Neural cell (in vitro differentiated cells): ENCODE measurements around the gene ADAM10. TPM values are rescaled to one million over a fixed set of nuclear protein-coding genes. Genes with fewer than 3 reads are reported as not detected.

Experiments
- H2AFZ ChIP-seq: fragments of 200-600, 300-800 bp; sonication (generic), shearing (Covaris generic); 2 replicates; pipeline ENCODE4 v1.6.0; 2014; ENCODE audit warnings: low read depth, mild to moderate bottlenecking, antibody characterized with exemption, low read length, moderate library complexity
- H3F3A ChIP-seq: fragments of 200-600 bp; shearing (Covaris generic); 2 replicates; pipeline ENCODE4 v1.6.1; 2016; ENCODE audit warnings: mild to moderate bottlenecking, moderate library complexity, mixed read lengths, antibody characterized with exemption, low read length; ENCODE audit not compliant: insufficient read depth, poor library complexity, severe bottlenecking
- H3K27ac ChIP-seq: fragments of 200-600, 300-800 bp; sonication (generic), shearing (Covaris generic); 2 replicates; pipeline ENCODE4 v1.5.1; 2014; ENCODE audit warnings: mild to moderate bottlenecking, low read length, moderate library complexity
- H3K27me3 ChIP-seq: fragments of 300-800, 200-600 bp; sonication (generic), shearing (Covaris generic); 2 replicates; pipeline ENCODE4 v1.6.0; 2014; ENCODE audit warnings: mild to moderate bottlenecking, low read depth, low read length, moderate library complexity; ENCODE audit not compliant: insufficient read depth
- H3K36me3 ChIP-seq: fragments of 300-800, 200-600 bp; sonication (generic), shearing (Covaris generic); 2 replicates; pipeline ENCODE4 v1.5.1; 2014; ENCODE audit warnings: mild to moderate bottlenecking, antibody characterized with exemption, low read length, moderate library complexity; ENCODE audit not compliant: insufficient read depth
- H3K4me2 ChIP-seq: fragments of 300-800, 200-600 bp; sonication (generic), shearing (Covaris generic); 2 replicates; pipeline ENCODE4 v1.6.0; 2014; ENCODE audit warnings: mild to moderate bottlenecking, low read length
- H3K4me3 ChIP-seq: fragments of 300-800, 200-600 bp; sonication (generic), shearing (Covaris generic); 2 replicates; pipeline ENCODE4 v1.5.1; 2014; ENCODE audit warnings: mild to moderate bottlenecking, low read length, moderate library complexity
- H3K79me2 ChIP-seq: fragments of 200-600 bp; shearing (Covaris generic); replicated peaks from 2 replicates; pipeline ENCODE4 v1.6.0; 2014; ENCODE audit warnings: mild to moderate bottlenecking, low read length, moderate library complexity; ENCODE audit not compliant: insufficient read depth
- H3K9ac ChIP-seq: fragments of 300-800, 200-600 bp; sonication (generic), shearing (Covaris generic); 2 replicates; pipeline ENCODE4 v1.6.1; 2016; ENCODE audit warnings: mild to moderate bottlenecking, low read length, mixed read lengths
- H3K9me2 ChIP-seq: fragments of 200-600 bp; shearing (Covaris generic); 2 replicates; pipeline ENCODE4 v1.6.1; 2016; ENCODE audit warnings: mild to moderate bottlenecking, low read length, mixed read lengths; ENCODE audit not compliant: insufficient read depth
- H3K9me3 ChIP-seq: fragments of 200-600, 300-800 bp; sonication (generic), shearing (Covaris generic); 2 replicates; pipeline ENCODE4 v1.6.1; 2016; ENCODE audit warnings: mild to moderate bottlenecking, mixed run types, low read length, moderate library complexity, mixed read lengths
- H4K20me1 ChIP-seq: fragments of 200-600 bp; shearing (Covaris generic); 2 replicates; pipeline ENCODE4 v1.6.1; 2016; ENCODE audit warnings: mild to moderate bottlenecking, mixed run types; ENCODE audit not compliant: insufficient read depth
- EP300 ChIP-seq: fragments of 450-650 bp; conservative IDR thresholded peaks from 2 replicates; pipeline ENCODE4 v1.6.1; 2014; ENCODE audit warnings: antibody characterized with exemption, mild to moderate bottlenecking, moderate library complexity; ENCODE audit not compliant: poor library complexity, severe bottlenecking
- EZH2 ChIP-seq: fragments of 200-600, 300-800 bp; shearing (Covaris generic), sonication (generic); IDR thresholded peaks from 2 replicates; pipeline ENCODE4 v1.6.1; 2014; ENCODE audit warnings: antibody characterized with exemption, low read length, borderline replicate concordance, mild to moderate bottlenecking; ENCODE audit not compliant: insufficient read depth, poor library complexity, severe bottlenecking
- MXI1 ChIP-seq: fragments of 450-650 bp; conservative IDR thresholded peaks from 2 replicates; pipeline ENCODE4 v1.6.1; 2014; ENCODE audit warnings: antibody characterized with exemption, mild to moderate bottlenecking; ENCODE audit not compliant: poor library complexity, severe bottlenecking
- POLR2AphosphoS5 ChIP-seq: IDR thresholded peaks from 2 replicates; pipeline ENCODE4 v1.6.1; 2012
- RAD21 ChIP-seq: fragments of 450-650 bp; conservative IDR thresholded peaks from 2 replicates; pipeline ENCODE4 v1.6.1; 2014; ENCODE audit warnings: antibody characterized with exemption, mild to moderate bottlenecking, moderate library complexity
- SMC3 ChIP-seq: fragments of 450-650 bp; conservative IDR thresholded peaks from 2 replicates; pipeline ENCODE4 v1.6.1; 2014; ENCODE audit warnings: antibody characterized with exemption, mild to moderate bottlenecking, moderate library complexity; ENCODE audit not compliant: poor library complexity
- TAF1 ChIP-seq: IDR thresholded peaks from 2 replicates; pipeline ENCODE4 v1.6.1; 2012; ENCODE audit warnings: low read depth
- polyA plus RNA-seq: library from polyadenylated mRNA; depleted of rRNA; stranded (reverse); fragments of >200 nt; gene quantifications from 2 replicates; pipeline ENCODE4 v1.2.3, GENCODE V29; 2014
- TF ChIP-seq, protein P1 (sequence below): IDR thresholded peaks from 2 replicates; pipeline ENCODE4 v1.6.1; 2012; ENCODE audit warnings: borderline replicate concordance
- TF ChIP-seq, protein P2 (sequence below): fragments of 450-650 bp; IDR thresholded peaks from 2 replicates; pipeline ENCODE4 v1.5.1; 2014; ENCODE audit warnings: antibody characterized with exemption, mild to moderate bottlenecking, moderate library complexity; ENCODE audit not compliant: poor library complexity, severe bottlenecking

ADAM10 gene
- polyA plus RNA-seq, 1 donor from 2014 or later, result 66.3 TPM

DNA sequence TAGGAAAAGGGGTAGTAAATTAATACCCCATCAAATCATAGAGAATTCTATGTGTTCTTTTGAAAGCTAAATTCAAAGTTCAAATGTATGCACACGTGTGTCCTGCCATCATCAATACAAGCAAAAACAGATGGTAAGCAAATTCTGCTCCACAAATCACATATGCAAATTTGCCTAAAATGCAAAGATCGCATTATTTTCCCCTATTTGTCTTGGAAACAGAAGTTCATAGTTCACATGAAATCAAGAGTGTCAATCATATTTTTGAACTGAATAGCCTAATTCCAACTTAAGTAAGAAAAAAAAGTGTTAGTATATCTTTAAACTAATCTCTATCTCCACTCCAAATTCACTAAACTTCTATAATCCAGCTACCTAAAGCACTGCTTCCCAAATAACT is 8.5 kb downstream of the ADAM10 start:
- no peaks in the 10 kb centered on the region for H3K9me3 ChIP-seq
- H3K9me2 ChIP-seq, result no peaks in the 10 kb centered on the region
- no peaks in the 10 kb centered on the region for H3K27me3 ChIP-seq
- no peak overlapping the region for H3K4me3 ChIP-seq
- H3K4me2 ChIP-seq, result no peak overlapping the region
- no peaks in the 10 kb centered on the region for H3F3A ChIP-seq
- no peaks in the 10 kb centered on the region for H4K20me1 ChIP-seq
- TF ChIP-seq EP300 (no peak), RAD21 (no peak), MXI1 (no peak), SMC3 (no peak), EZH2 (no peak), TAF1 (no peak), POLR2AphosphoS5 (no peak)
- TF ChIP-seq, protein P1, sequence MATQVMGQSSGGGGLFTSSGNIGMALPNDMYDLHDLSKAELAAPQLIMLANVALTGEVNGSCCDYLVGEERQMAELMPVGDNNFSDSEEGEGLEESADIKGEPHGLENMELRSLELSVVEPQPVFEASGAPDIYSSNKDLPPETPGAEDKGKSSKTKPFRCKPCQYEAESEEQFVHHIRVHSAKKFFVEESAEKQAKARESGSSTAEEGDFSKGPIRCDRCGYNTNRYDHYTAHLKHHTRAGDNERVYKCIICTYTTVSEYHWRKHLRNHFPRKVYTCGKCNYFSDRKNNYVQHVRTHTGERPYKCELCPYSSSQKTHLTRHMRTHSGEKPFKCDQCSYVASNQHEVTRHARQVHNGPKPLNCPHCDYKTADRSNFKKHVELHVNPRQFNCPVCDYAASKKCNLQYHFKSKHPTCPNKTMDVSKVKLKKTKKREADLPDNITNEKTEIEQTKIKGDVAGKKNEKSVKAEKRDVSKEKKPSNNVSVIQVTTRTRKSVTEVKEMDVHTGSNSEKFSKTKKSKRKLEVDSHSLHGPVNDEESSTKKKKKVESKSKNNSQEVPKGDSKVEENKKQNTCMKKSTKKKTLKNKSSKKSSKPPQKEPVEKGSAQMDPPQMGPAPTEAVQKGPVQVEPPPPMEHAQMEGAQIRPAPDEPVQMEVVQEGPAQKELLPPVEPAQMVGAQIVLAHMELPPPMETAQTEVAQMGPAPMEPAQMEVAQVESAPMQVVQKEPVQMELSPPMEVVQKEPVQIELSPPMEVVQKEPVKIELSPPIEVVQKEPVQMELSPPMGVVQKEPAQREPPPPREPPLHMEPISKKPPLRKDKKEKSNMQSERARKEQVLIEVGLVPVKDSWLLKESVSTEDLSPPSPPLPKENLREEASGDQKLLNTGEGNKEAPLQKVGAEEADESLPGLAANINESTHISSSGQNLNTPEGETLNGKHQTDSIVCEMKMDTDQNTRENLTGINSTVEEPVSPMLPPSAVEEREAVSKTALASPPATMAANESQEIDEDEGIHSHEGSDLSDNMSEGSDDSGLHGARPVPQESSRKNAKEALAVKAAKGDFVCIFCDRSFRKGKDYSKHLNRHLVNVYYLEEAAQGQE, result no peak
- TF ChIP-seq, protein P2, sequence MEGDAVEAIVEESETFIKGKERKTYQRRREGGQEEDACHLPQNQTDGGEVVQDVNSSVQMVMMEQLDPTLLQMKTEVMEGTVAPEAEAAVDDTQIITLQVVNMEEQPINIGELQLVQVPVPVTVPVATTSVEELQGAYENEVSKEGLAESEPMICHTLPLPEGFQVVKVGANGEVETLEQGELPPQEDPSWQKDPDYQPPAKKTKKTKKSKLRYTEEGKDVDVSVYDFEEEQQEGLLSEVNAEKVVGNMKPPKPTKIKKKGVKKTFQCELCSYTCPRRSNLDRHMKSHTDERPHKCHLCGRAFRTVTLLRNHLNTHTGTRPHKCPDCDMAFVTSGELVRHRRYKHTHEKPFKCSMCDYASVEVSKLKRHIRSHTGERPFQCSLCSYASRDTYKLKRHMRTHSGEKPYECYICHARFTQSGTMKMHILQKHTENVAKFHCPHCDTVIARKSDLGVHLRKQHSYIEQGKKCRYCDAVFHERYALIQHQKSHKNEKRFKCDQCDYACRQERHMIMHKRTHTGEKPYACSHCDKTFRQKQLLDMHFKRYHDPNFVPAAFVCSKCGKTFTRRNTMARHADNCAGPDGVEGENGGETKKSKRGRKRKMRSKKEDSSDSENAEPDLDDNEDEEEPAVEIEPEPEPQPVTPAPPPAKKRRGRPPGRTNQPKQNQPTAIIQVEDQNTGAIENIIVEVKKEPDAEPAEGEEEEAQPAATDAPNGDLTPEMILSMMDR, result no peak
- H3K9ac ChIP-seq, result no peak overlapping the region
- H2AFZ ChIP-seq, result no peak overlapping the region
- H3K36me3 ChIP-seq, result no peaks in the 10 kb centered on the region
- H3K27ac ChIP-seq, result no peak overlapping the region
- peaks cover 97% of the 10 kb centered on the region for H3K79me2 ChIP-seq

DNA sequence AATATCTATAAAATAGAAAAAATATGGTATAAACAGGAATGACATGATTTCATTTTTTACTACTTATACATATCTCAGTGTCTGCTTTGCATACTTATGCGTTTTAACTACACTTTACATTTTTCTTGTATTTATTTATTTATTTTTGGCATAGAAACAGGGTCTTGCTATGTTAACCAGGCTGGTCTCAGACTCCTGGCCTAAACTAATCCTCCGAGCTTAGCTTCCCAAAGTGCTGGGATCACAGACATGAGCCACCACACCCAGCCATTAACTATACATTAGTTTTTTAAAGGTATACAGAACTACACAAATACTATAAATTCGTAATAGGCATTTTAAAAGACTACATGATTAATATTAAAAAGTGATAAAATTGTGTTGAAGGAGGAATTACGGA is 9.1 kb downstream of the ADAM10 start:
- Histone ChIP-seq H4K20me1 (no peaks in the 10 kb centered on the region), H3K4me2 (no peak overlapping the region), H3K36me3 (no peaks in the 10 kb centered on the region), H3K27ac (no peak overlapping the region), H3K79me2 (peaks cover 93% of the 10 kb centered on the region), H3K27me3 (no peaks in the 10 kb centered on the region), H2AFZ (no peak overlapping the region), H3K9me3 (no peaks in the 10 kb centered on the region), H3F3A (no peaks in the 10 kb centered on the region), H3K4me3 (no peak overlapping the region), H3K9ac (no peak overlapping the region), H3K9me2 (no peaks in the 10 kb centered on the region)
- TF ChIP-seq EZH2 (no peak), TAF1 (no peak), SMC3 (no peak), EP300 (no peak), RAD21 (no peak), MXI1 (no peak), POLR2AphosphoS5 (no peak)
- TF ChIP-seq, protein P1, result no peak
- TF ChIP-seq, protein P2, result no peak
